HG03521 (cell line): Measurements from ENCODE around the gene KCP.
A peak's percentile ranks its signal among the peaks of the same experiment; 100 is the strongest.

Source experiments
- ATAC-seq: cut with Tn5 transposase; IDR thresholded peaks from one replicate; pipeline ENCODE4 v1.9.1; 2021; ENCODE audit warnings: mild to moderate bottlenecking, moderate library complexity; ENCODE audit not compliant: unreplicated experiment

Gene KCP

GRCh38 chr7:128939075-128939860 is 28.8 kb upstream of the KCP start:
- ATAC-seq, result no peak

DNA sequence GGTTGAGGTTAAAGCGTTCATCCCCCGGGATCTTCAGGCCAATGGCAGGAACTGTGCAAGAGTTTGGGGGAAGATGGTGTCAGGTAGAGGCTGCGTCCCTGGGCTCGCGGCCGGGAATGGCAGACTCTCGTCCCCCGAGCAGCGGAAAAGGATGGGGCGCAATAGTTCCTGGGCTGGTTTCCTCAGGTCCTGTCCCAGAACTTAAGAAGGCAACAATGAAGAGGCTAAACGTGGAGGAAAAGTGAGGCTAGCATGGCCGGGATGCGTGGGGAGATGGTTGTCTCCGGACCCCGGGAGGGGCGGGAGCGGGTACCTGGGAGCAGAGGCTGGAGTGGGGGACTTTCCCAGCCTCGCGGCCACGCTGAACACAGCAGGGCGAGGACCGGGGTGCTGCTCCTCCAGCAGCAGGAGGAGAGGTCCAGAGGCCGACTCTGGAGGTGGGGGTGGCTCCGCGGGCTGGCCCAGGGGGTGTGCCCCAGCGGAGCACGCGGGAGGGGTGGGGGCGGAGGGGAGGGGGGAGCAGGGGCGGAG is 28.1 kb upstream of the KCP start:
- no peak for ATAC-seq

GRCh38 chr7:128937647-128938543 is 27.4 kb upstream of the KCP start, which contains the start of gene IRF5:
TSS of gene IRF5 (plus strand) at chr7:128937927. CDS start at chr7:128942082, 4,155 bp downstream.
- peak; percentile 11 for ATAC-seq

GRCh38 chr7:128937271-128937646 is 26.8 kb upstream of the KCP start:
- ATAC-seq, result no peak

- no peak for ATAC-seq
Observed at GRCh38 chr7:128936798-128937197, 26.3 kb upstream of the KCP start.

DNA sequence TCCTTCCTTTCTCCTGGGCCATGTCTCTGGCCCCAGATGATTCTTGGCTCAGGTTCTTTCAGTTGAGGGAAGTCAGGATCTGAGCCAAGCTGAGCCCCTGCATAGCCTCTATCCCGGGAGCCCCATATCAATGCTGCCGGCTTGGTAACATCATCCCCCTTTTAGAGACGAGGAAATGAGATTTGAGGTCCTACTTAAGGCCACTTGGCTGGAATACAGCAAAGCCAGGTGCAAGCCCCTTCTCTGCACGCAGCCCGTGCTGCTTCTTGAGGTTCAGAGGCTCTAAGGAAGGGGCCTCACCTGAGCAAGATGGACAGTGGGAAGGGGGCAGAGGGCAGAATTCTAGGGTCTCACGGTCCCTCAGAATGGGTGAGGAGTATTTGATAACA is 24.8 kb upstream of the KCP start:
- no peak for ATAC-seq

GRCh38 chr7:128934361-128935341 is 24.1 kb upstream of the KCP start:
- peak; percentile 35 for ATAC-seq

DNA sequence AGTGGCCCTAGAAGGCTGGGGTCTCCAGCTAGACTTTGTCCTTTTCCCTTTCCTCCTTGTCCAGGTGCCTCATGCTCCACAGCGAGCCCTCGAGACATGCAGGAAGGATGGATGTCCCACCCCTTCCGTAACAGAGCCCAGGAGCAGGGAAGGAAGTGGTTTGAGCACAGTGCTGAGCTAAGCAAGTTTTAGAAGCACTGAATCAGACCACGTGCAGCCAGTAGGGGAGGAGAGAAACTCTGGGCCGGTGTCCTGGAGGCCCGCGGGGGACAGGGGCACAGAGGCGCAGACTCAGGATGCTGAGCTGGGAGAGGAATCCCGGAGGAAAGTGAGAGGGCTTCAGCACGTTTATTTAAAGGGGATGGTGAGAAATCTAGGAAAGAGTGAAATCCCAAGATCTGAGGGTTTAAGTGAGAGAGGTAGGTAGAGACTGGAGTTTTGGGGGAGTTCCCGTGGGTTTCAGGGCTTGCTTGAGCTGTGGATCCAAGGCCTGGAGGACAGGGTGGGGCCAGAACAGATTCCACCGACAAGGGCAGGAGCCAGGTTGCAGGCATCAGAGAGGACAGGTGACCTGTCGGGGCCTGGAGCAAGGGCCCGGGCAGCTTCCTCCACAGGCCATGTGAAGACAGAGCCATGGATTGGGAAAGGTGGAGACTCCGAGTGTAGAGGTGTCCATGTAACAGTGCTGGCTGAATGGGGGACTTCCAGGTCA is 22.8 kb upstream of the KCP start:
- ATAC-seq, result no peak

DNA sequence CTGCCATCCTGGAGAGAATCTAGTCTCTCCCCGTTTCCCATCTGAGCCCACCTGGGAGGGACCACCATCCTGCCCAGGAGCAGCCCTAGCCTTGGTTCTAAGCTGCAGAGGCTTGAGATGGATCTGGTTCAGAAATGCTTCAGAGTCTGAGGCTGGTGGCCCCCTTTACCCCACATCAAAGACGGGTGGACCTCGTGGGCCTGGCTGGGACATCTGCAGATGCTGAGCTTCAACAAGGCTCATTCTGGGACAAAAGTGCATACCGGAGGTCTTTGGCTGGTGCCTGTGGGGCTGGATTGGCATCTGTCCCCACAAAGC is 22.3 kb upstream of the KCP start:
- ATAC-seq, result no peak

DNA sequence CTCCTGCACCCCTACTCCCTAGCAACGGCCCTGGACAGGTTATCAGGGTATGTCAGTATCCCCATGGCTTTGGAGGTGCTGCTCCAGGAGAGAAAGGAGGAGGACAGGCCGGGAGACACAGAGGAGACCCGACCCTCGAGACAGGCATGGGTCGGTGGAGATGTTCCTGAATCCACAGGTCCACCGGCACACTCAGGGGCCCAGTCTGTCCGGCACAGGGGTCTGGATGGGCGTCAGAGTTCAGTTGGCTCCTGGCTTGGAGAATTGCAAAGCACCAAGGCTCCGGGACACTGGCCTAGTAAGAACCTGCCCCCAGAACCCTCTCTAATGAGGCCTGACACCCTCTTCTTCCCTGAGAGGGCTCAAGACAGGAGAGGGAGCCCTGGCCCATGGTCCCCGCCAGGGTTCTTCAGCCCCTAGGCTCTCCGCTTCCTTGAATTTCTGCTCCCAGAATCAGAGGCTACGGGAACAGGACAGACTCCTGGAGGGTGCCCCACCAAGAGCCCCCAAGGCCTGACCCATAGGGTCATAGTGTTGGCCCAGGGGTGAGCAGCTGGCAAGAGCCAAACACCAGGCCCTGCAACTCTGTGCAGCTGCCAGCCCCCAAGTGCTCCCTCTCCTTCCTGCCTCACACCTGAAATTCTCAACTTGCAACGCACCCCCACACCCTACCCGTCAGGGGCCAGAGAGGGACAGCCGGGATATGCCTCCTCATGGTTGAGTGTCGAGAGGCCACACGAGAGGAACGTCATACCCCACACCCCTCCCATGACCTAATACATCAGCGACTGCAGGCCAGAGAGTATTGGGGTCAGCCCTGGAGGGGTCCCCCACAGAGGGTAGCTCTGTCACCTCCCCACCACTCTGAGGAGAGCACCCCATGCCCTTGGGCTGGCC is 21.7 kb upstream of the KCP start:
- ATAC-seq, result no peak

GRCh38 chr7:128931190-128931798 is 20.8 kb upstream of the KCP start:
- no peak for ATAC-seq

DNA sequence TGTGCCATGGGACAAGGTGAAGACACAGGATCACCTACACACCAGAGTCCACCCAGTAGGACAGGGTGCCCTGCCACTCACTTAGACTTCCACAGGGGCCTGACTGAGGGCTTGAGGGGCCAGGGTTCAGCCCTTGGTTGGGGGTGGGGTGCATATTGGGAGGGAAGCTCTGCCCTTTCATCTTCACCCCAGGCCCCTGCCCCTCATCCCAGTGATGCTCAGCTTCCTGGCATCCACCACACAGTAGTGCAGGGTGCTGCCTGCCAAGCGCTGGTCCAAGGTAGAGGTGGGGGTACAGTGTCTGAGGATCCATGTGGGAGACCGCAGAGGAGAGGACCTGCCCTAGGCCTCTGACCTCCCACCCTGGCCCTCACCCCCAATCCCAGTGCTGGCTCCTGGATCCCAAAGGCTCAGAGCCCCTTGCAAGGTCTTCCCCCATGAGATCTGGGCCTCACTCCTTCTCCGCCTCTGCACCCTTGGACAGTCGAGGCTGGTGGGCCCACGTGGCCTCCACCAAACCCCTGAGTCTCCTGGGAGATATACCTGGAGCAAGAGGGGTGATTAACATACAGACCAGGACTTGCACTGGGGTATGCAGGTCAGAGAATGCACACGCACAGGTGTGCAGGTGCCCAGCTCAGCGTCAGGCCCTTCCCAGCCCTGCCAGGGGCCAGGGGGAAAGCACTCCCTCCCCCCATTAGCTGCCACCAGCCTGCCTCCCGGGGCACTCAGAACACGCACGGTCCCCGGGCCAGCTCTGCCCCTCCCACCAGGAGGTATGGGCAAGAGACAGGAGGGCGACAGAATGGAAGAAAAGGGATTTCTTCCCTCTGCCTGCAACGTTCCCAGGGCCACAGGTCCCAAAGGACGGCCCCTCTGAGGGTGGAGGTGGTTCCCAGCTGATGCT is 18.6 kb upstream of the KCP start:
- no peak for ATAC-seq

DNA sequence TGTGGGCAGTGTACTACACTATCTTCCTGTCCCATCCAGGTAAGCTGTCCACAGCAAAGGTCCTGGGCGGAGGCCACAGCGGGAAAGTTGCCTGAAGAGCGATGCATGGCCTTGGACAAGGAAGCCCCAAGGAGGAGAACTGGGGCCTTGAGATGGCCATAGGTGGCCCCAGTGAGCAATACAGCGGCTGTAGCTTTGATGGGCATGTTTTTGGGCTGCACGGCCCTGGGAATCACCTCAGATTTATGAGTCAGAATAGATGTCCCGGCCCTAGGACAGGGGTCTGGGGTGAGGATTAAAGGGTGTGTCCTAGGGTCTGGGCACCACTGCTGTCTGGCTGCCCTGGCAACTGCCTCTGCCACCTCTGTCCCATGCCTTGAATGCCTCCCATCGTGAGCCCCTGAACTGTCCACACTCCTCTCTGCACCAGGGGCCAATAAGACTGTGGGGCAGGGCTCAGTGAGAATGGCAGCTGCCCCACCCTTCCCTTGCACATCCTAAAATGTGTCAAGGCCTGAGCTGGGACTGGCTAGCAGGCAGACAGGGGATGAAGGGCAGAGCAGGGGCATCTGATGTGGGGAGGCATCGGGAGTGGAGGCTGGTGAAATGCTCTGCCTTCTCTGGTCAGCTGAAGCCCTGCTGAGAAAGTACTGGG is 17.8 kb upstream of the KCP start:
- no peak for ATAC-seq

DNA sequence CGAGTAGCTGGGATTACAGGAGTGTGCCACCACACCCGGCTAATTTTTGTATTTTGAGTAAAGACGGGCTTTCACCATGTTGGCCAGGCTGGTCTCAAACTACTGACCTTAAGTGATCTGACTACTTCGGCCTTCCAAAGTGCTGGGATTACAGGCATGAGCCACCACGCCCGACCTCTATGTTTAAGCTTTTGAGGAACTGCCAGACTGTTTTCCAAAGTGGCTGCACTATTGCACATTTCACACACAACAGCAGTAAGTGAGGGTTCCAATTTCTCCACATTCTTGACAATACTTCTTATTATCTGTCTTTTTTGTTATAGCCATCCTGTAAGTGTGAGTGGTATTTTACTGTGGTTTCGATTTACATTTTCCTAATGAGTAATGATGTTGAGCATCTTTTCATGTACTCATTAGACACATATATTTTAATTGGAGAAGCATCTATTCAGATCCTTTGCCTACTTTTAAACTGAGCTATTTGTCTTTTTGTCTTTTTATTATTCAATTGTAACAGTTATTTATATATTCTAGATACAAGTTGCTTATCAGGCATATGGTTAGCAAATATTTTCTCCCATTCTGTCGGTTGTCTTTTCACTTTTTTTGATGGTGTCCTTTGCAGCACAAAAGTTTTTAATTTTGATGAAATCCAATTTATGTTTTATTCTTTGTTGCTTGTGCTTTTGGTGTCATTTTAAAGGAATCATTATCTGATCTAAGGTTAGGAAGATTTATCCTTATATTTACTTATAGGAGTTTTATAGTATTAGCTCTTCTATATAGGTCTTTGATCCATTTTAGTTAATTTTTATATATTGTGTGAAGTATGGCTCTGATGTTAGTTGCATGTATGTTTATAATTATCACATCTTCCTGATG is 14.4 kb upstream of the KCP start:
- ATAC-seq, result no peak

GRCh38 chr7:128923411-128923800 is 12.9 kb upstream of the KCP start:
- ATAC-seq, result no peak
